Ascending aorta (tissue), 2 donors: ENCODE data around the gene HLA-DRB1. TPM values are rescaled to one million over a fixed set of nuclear protein-coding genes. Genes with fewer than 3 reads are reported as not detected.

Experiments used
- DNase-seq, 2 donors: peaks; one replicate each; pipeline ENCODE4 v3.0.0-alpha.2; 2019; ENCODE audit warnings: low spot score in 2 of 2
- H3K27ac ChIP-seq, 2 donors: fragments of 200-600 bp; sonication (generic); one replicate each; pipeline ENCODE4 v1.5.1; 2016 to 2017; ENCODE audit warnings: mild to moderate bottlenecking in 1 of 2
- H3K27me3 ChIP-seq: fragments of 200-600 bp; sonication (generic); one replicate; pipeline ENCODE4 v1.5.1; 2017
- H3K36me3 ChIP-seq, 2 donors: fragments of 200-600 bp; sonication (generic); one replicate each; pipeline ENCODE4 v1.5.1; 2016
- H3K4me1 ChIP-seq, 2 donors: fragments of 200-600 bp; sonication (generic); one replicate each; pipeline ENCODE4 v1.5.1; 2016 to 2017; ENCODE audit warnings: mild to moderate bottlenecking in 1 of 2
- H3K4me3 ChIP-seq, 2 donors: fragments of 200-600 bp; sonication (generic); one replicate each; pipeline ENCODE4 v1.5.1; 2016 to 2017; ENCODE audit warnings: mild to moderate bottlenecking in 1 of 2
- H3K9me3 ChIP-seq, 2 donors: fragments of 200-600 bp; sonication (generic); one replicate each; pipeline ENCODE4 v1.5.1; 2016
- CTCF ChIP-seq, 3 experiments: fragments of 200-600 bp in 2 of 3; fragments of 450-650 bp in 1 of 3; sonication (generic) in 2 of 3; IDR thresholded peaks; one replicate each; pipeline ENCODE4 v1.5.1; 2016 to 2019; ENCODE audit warnings: antibody characterized with exemption in 3 of 3, mild to moderate bottlenecking in 1 of 3, moderate library complexity in 1 of 3
- intact Hi-C: fragments of 100-400 bp; cut with DNase I; formaldehyde crosslinking; loops from one replicate; pipeline ENCODE4 v1.15.1; 2023
- total RNA-seq: library from RNA; depleted of rRNA; stranded (reverse); fragments of >200 nt; gene quantifications from one replicate; pipeline ENCODE4 v1.1.0, GENCODE V29; 2016

Gene HLA-DRB1
- total RNA-seq, 1 donor from 2014 or later: 82.5 TPM

GRCh38 chr6:32613475-32613874, 23.8 kb upstream of the HLA-DRB1 start:
- Histone ChIP-seq H3K9me3 (peaks cover 0 to 3% of the 10 kb centered on the region in 2 donors), H3K27me3 (no peaks in the 10 kb centered on the region), H3K27ac (no peak overlapping the region), H3K4me3 (no peak overlapping the region), H3K4me1 (no peaks in the 10 kb centered on the region), H3K36me3 (no peaks in the 10 kb centered on the region)
- TF ChIP-seq CTCF (IDR thresholded peaks at IDR 0.05): no peak
- no peak for DNase-seq
- intact Hi-C loops: no loop called here

- Histone ChIP-seq H3K4me3 (no peak overlapping the region), H3K4me1 (no peaks in the 10 kb centered on the region), H3K9me3 (no peaks in the 10 kb centered on the region), H3K27ac (no peak overlapping the region), H3K27me3 (no peaks in the 10 kb centered on the region), H3K36me3 (no peaks in the 10 kb centered on the region)
- no peak for DNase-seq
- intact Hi-C loops: no loop called here
- no peak for TF ChIP-seq CTCF (IDR thresholded peaks at IDR 0.05)
Observed at GRCh38 chr6:32610682-32611296, 21.1 kb upstream of the HLA-DRB1 start.

GRCh38 chr6:32609731-32610640, 20.3 kb upstream of the HLA-DRB1 start:
- no peaks in the 10 kb centered on the region for H3K36me3 ChIP-seq
- H3K27me3 ChIP-seq: no peaks in the 10 kb centered on the region
- no peak overlapping the region for H3K27ac ChIP-seq
- no peak overlapping the region for H3K4me3 ChIP-seq
- intact Hi-C loops: no loop called here
- no peaks in the 10 kb centered on the region for H3K9me3 ChIP-seq
- TF ChIP-seq CTCF (IDR thresholded peaks at IDR 0.05): no peak
- DNase-seq: no peak
- no peaks in the 10 kb centered on the region for H3K4me1 ChIP-seq

- H3K9me3 ChIP-seq: no peaks in the 10 kb centered on the region
- intact Hi-C loops: no loop called here
- no peak overlapping the region for H3K27ac ChIP-seq
Observed at GRCh38 chr6:32609391-32609730, 19.7 kb upstream of the HLA-DRB1 start.

GRCh38 chr6:32608362-32608761, 18.7 kb upstream of the HLA-DRB1 start:
- DNase-seq: no peak
- no peak for TF ChIP-seq CTCF (IDR thresholded peaks at IDR 0.05)
- H3K4me1 ChIP-seq: no peaks in the 10 kb centered on the region
- no peaks in the 10 kb centered on the region for H3K9me3 ChIP-seq
- H3K36me3 ChIP-seq: no peaks in the 10 kb centered on the region
- H3K4me3 ChIP-seq: no peak overlapping the region
- no peaks in the 10 kb centered on the region for H3K27me3 ChIP-seq
- intact Hi-C loops: no loop called here
- H3K27ac ChIP-seq: no peak overlapping the region

More at GRCh38 chr6:32609391-32609730, 19.7 kb upstream of the HLA-DRB1 start:
- no peak for DNase-seq
- no peak for TF ChIP-seq CTCF (IDR thresholded peaks at IDR 0.05)
- Histone ChIP-seq H3K4me1 (no peaks in the 10 kb centered on the region), H3K36me3 (no peaks in the 10 kb centered on the region), H3K4me3 (no peak overlapping the region), H3K27me3 (no peaks in the 10 kb centered on the region)
